Upper lobe of left lung (tissue), 6 donors: ENCODE results near the gene PFN2. TPM values are rescaled to one million over a fixed set of nuclear protein-coding genes. Genes with fewer than 3 reads are reported as not detected.
"Not testable (repeated sequence)": the region's sequence is repeated elsewhere in the genome, so short reads cannot be mapped to it uniquely, and the experiment has no call there.

Source experiments
- ATAC-seq, 2 donors: fragments of 200-7000 bp; cut with Tn5 transposase; one replicate each; pipeline ENCODE4 v1.9.1; 2022; ENCODE audit warnings: mild to moderate bottlenecking in 2 of 2, moderate library complexity in 2 of 2; ENCODE audit not compliant: low FRiP score in 2 of 2
- DNase-seq, 2 donors: peaks; one replicate each; pipeline ENCODE4 v3.0.0-alpha.2; 2019 to 2020
- H3K27ac ChIP-seq, 4 donors: fragments of 200-600 bp; sonication (generic); one replicate each; pipeline ENCODE4 v1.5.1; 2016 to 2019
- H3K27me3 ChIP-seq, 4 donors: fragments of 200-600 bp; sonication (generic); one replicate each; pipeline ENCODE4 v1.5.1; 2017 to 2019
- H3K36me3 ChIP-seq, 4 donors: fragments of 200-600 bp; sonication (generic); one replicate each; pipeline ENCODE4 v1.5.1; 2016 to 2019
- H3K4me1 ChIP-seq, 4 donors: fragments of 200-600 bp; sonication (generic); one replicate each; pipeline ENCODE4 v1.5.1; 2018 to 2019
- H3K4me3 ChIP-seq, 4 donors: fragments of 200-600 bp; sonication (generic); one replicate each; pipeline ENCODE4 v1.5.1; 2017 to 2019; ENCODE audit warnings: mild to moderate bottlenecking in 2 of 4, moderate library complexity in 1 of 4
- H3K9me3 ChIP-seq, 4 donors: fragments of 200-600 bp; sonication (generic); one replicate each; pipeline ENCODE4 v1.5.1; 2018 to 2019
- EP300 ChIP-seq, 4 donors: sonication (generic); formaldehyde crosslinking; IDR thresholded peaks; one replicate each; pipeline ENCODE4 v1.5.1; 2017; ENCODE audit warnings: antibody characterized with exemption in 4 of 4, control low read depth in 2 of 4
- POLR2A ChIP-seq, 4 donors: fragments of 450-650 bp; IDR thresholded peaks; one replicate each; pipeline ENCODE4 v1.5.1; 2016 to 2017; ENCODE audit warnings: antibody characterized with exemption in 4 of 4, mild to moderate bottlenecking in 2 of 4
- POLR2AphosphoS5 ChIP-seq, 2 donors: sonication (generic); formaldehyde crosslinking; IDR thresholded peaks; one replicate each; pipeline ENCODE4 v1.5.1; 2017; ENCODE audit warnings: antibody characterized with exemption in 2 of 2
- WGBS, 2 donors: methylation state at CpG; one replicate each; pipeline ENCODE4 v1.1.5; 2017 to 2018; 5-methylcytosine and 5-hydroxymethylcytosine counted together
- total RNA-seq, 6 donors: library from RNA; depleted of rRNA in 4 of 6; stranded (reverse); fragments of >200 nt in 4 of 6; gene quantifications; one replicate each; pipeline versions ENCODE4 v1.1.0 to v1.2.1, GENCODE V29; 2016 to 2021
- TF ChIP-seq, protein P1 (sequence below), 6 experiments: fragments of 450-650 bp in 4 of 6; fragments of 200-600 bp in 2 of 6; sonication (generic) in 2 of 6; IDR thresholded peaks; one replicate each; pipeline ENCODE4 v1.5.1; 2016 to 2019; ENCODE audit warnings: antibody characterized with exemption in 6 of 6
- donor health status: DM: no; HTN: no; CAD: no; lungs with moderate emphysema.
- donor health status: DM: no; HTN: yes; CAD: no; lungs with severe emphysema.

The PFN2 gene
- total RNA-seq, 6 donors from 2014 or later: 6.3 to 38.5 (median 16.8) TPM

- 45 to 61% methylated on average over 1 of the region's 1 CpG for WGBS, 2 donors
- no peaks in the 10 kb centered on the region for H3K27me3 ChIP-seq
- H3K36me3 ChIP-seq: no peaks in the 10 kb centered on the region
- H3K9me3 ChIP-seq: no peaks in the 10 kb centered on the region
- TF ChIP-seq EP300 (IDR thresholded peaks at IDR 0.05): no peak
- no peak for TF ChIP-seq POLR2A (IDR thresholded peaks at IDR 0.05)
- TF ChIP-seq, protein P1, sequence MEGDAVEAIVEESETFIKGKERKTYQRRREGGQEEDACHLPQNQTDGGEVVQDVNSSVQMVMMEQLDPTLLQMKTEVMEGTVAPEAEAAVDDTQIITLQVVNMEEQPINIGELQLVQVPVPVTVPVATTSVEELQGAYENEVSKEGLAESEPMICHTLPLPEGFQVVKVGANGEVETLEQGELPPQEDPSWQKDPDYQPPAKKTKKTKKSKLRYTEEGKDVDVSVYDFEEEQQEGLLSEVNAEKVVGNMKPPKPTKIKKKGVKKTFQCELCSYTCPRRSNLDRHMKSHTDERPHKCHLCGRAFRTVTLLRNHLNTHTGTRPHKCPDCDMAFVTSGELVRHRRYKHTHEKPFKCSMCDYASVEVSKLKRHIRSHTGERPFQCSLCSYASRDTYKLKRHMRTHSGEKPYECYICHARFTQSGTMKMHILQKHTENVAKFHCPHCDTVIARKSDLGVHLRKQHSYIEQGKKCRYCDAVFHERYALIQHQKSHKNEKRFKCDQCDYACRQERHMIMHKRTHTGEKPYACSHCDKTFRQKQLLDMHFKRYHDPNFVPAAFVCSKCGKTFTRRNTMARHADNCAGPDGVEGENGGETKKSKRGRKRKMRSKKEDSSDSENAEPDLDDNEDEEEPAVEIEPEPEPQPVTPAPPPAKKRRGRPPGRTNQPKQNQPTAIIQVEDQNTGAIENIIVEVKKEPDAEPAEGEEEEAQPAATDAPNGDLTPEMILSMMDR (IDR thresholded peaks at IDR 0.05): no peak
- TF ChIP-seq POLR2AphosphoS5 (IDR thresholded peaks at IDR 0.05): no peak
- DNase-seq: no peak
- H3K27ac ChIP-seq: no peak overlapping the region
- no peak overlapping the region for H3K4me3 ChIP-seq
- no peak for ATAC-seq
- no peaks in the 10 kb centered on the region for H3K4me1 ChIP-seq
Observed at GRCh38 chr3:149954812-149955211, 15.9 kb downstream of the PFN2 start.

DNA sequence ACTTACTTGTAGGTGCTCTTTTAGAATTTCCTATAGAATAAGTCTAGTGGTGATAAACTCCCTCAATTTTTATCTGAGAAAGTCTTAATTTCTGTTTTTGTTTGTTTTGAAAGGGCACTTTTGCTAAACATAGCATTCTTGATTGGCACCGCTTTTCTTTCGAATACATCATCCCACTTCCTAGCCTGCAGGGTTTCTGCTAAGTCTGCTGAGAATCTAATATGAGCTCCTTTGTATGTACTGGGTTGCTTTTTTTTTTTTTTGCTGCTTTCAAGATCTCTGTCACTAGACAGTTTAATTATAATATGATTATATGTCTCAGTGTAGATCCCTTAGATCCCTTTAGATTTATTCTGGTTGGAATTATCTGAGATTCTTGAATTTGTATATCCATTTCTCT lies 21.5 kb downstream of the PFN2 start:
- H3K36me3 ChIP-seq: peaks cover 0 to 3% (median 0%) of the 10 kb centered on the region in 4 donors
- H3K27ac ChIP-seq: no peak overlapping the region
- no peak for TF ChIP-seq EP300 (IDR thresholded peaks at IDR 0.05)
- TF ChIP-seq, protein P1 (IDR thresholded peaks at IDR 0.05): no peak
- no peak for TF ChIP-seq POLR2A (IDR thresholded peaks at IDR 0.05)
- no peak for TF ChIP-seq POLR2AphosphoS5 (IDR thresholded peaks at IDR 0.05)
- no peaks in the 10 kb centered on the region for H3K9me3 ChIP-seq
- H3K27me3 ChIP-seq: no peaks in the 10 kb centered on the region
- H3K4me1 ChIP-seq: no peaks in the 10 kb centered on the region
- ATAC-seq: no peak
- no peak overlapping the region for H3K4me3 ChIP-seq
- 89 to 98% methylated on average over 2 of the region's 2 CpGs for WGBS, 2 donors
- no peak for DNase-seq

GRCh38 chr3:149947231-149947630 lies 23.5 kb downstream of the PFN2 start:
- H3K27me3 ChIP-seq: no peaks in the 10 kb centered on the region
- no peaks in the 10 kb centered on the region for H3K4me1 ChIP-seq
- H3K9me3 ChIP-seq: no peaks in the 10 kb centered on the region
- WGBS, 2 donors: 88 to 97% methylated on average over 7 of the region's 7 CpGs
- no peak for TF ChIP-seq POLR2A (IDR thresholded peaks at IDR 0.05)
- no peak for TF ChIP-seq POLR2AphosphoS5 (IDR thresholded peaks at IDR 0.05)
- TF ChIP-seq, protein P1 (IDR thresholded peaks at IDR 0.05): no peak
- TF ChIP-seq EP300 (IDR thresholded peaks at IDR 0.05): no peak
- no peak for ATAC-seq
- no peak overlapping the region for H3K4me3 ChIP-seq
- H3K27ac ChIP-seq: no peak overlapping the region
- DNase-seq: no peak
- H3K36me3 ChIP-seq: peaks cover 0 to 6% (median 0%) of the 10 kb centered on the region in 4 donors

DNA sequence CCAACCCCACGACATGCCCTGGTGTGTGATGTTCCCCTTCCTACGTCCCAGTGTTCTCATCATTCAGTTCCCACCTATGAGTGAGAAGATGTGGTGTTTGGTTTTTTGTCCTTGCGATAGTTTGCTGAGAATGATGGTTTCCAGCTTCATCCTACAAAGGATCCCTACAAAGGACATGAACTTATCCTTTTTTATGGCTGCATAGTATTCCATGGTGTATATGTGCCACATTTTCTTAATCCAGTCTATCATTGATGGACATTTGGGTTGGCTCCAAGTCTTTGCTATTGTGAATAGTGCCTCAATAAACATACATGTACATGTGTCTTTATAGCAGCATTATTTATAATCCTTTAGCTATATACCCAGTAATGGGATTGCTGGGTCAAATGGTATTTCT lies 26.7 kb downstream of the PFN2 start:
- not testable (repeated sequence) for ATAC-seq, DNase-seq, H3K4me1 ChIP-seq, H3K27ac ChIP-seq, H3K36me3 ChIP-seq, H3K4me3 ChIP-seq, H3K27me3 ChIP-seq, H3K9me3 ChIP-seq
- 98 to 99% methylated on average over 3 of the region's 3 CpGs for WGBS, 2 donors

- no peaks in the 10 kb centered on the region for H3K9me3 ChIP-seq
- no peak for ATAC-seq
- H3K27ac ChIP-seq: no peak overlapping the region
- H3K4me1 ChIP-seq: peaks cover 0 to 5% (median 0%) of the 10 kb centered on the region in 4 donors
- H3K36me3 ChIP-seq: peaks cover 0 to 4% (median 0%) of the 10 kb centered on the region in 4 donors
- no peak for DNase-seq
- no peaks in the 10 kb centered on the region for H3K27me3 ChIP-seq
- no peak overlapping the region for H3K4me3 ChIP-seq
- no peak for TF ChIP-seq POLR2A (IDR thresholded peaks at IDR 0.05)
- no peak for TF ChIP-seq EP300 (IDR thresholded peaks at IDR 0.05)
- TF ChIP-seq, protein P1 (IDR thresholded peaks at IDR 0.05): no peak
- TF ChIP-seq POLR2AphosphoS5 (IDR thresholded peaks at IDR 0.05): no peak
Observed at GRCh38 chr3:149942409-149942808, 28.3 kb downstream of the PFN2 start.
